ENCODE data around the gene PITPNM1. TPM values are rescaled to one million over a fixed set of nuclear protein-coding genes. Genes with fewer than 3 reads are reported as not detected.

PITPNM1 gene
- total RNA-seq, 1 donor from 2014 or later = 36.6 TPM

GRCh38 chr11:67532889-67533288 lies 27.7 kb upstream of the PITPNM1 start:
- intact Hi-C loops (cut with micrococcal nuclease) = no loop called here
- H3K4me1 ChIP-seq = no peaks in the 10 kb centered on the region
- peaks cover 19% of the 10 kb centered on the region for H3K9me3 ChIP-seq (replicated peaks)
- H3K4me3 ChIP-seq = no peak overlapping the region
- H3K36me3 ChIP-seq = no peaks in the 10 kb centered on the region
- no peak overlapping the region for H3K27ac ChIP-seq (replicated peaks)
- DNase-seq = no peak
- no peaks in the 10 kb centered on the region for H3K27me3 ChIP-seq (ENCODE audit: low read depth)
- TF ChIP-seq CTCF (IDR thresholded peaks at IDR 0.05; ENCODE audit: borderline replicate concordance) = no peak

- Histone ChIP-seq H3K27me3 (ENCODE audit: low read depth) (no peaks in the 10 kb centered on the region), H3K36me3 (no peaks in the 10 kb centered on the region), H3K4me3 (no peak overlapping the region), H3K27ac (replicated peaks) (no peak overlapping the region), H3K4me1 (no peaks in the 10 kb centered on the region), H3K9me3 (replicated peaks) (peaks cover 19% of the 10 kb centered on the region)
- no peak for TF ChIP-seq CTCF (IDR thresholded peaks at IDR 0.05; ENCODE audit: borderline replicate concordance)
- intact Hi-C loops (cut with micrococcal nuclease) = no loop called here
- DNase-seq = no peak
Measured at GRCh38 chr11:67530282-67530592, 25.1 kb upstream of the PITPNM1 start.

DNA sequence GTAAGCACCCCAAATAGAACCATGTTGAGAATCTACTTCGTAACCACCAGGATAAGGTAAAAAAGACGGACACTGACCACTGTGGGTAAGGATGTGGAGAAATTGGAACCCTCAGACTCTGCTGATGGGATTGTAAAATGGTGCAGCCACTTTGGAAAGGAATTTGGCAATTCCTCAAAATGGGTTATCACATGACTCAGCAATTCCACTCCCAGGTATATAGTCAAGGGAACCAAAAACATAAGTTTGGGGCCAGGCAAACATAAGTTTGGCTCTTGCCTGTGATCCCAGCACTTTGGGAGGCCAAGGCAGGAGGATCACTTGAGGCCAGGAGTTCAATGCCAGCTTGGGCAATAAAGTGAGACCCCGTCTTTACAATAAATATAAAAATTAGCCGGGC lies 23.2 kb upstream of the PITPNM1 start:
- Histone ChIP-seq H3K4me1 (no peaks in the 10 kb centered on the region), H3K9me3 (replicated peaks) (peaks cover 2% of the 10 kb centered on the region), H3K27ac (replicated peaks) (no peak overlapping the region), H3K4me3 (no peak overlapping the region), H3K27me3 (ENCODE audit: low read depth) (peaks cover 10% of the 10 kb centered on the region), H3K36me3 (no peaks in the 10 kb centered on the region)
- intact Hi-C loops (cut with micrococcal nuclease) = no loop called here
- no peak for TF ChIP-seq CTCF (IDR thresholded peaks at IDR 0.05; ENCODE audit: borderline replicate concordance)
- DNase-seq = no peak

GRCh38 chr11:67525275-67525976 lies 20.3 kb upstream of the PITPNM1 start:
- Histone ChIP-seq H3K27ac (replicated peaks) (no peak overlapping the region), H3K9me3 (replicated peaks) (no peaks in the 10 kb centered on the region), H3K36me3 (no peaks in the 10 kb centered on the region), H3K4me1 (no peaks in the 10 kb centered on the region), H3K4me3 (no peak overlapping the region), H3K27me3 (ENCODE audit: low read depth) (peaks cover 12% of the 10 kb centered on the region)
- DNase-seq = no peak
- TF ChIP-seq CTCF (IDR thresholded peaks at IDR 0.05; ENCODE audit: borderline replicate concordance) = no peak
- intact Hi-C loops (cut with micrococcal nuclease) = no loop called here

DNA sequence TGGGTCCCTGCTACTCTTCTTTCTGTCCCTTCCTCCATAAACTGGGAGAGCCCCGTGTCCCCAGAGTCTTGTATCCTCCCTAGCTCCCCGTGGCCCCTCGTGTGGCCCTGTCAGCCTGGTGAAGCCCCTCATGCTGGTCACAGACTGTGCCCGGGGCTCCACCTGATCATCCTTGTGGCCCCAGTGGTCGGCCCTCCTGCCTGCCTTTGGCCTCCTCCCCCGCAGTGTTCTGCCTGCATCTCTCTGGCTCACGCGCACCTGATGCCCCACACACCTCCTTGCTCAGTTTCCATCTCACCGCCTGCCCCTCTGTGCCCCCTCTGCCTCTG lies 19.3 kb upstream of the PITPNM1 start:
- H3K9me3 ChIP-seq (replicated peaks) = no peaks in the 10 kb centered on the region
- no peaks in the 10 kb centered on the region for H3K36me3 ChIP-seq
- no peak overlapping the region for H3K4me3 ChIP-seq
- no peak for DNase-seq
- no peaks in the 10 kb centered on the region for H3K4me1 ChIP-seq
- no peak for TF ChIP-seq CTCF (IDR thresholded peaks at IDR 0.05; ENCODE audit: borderline replicate concordance)
- intact Hi-C loops (cut with micrococcal nuclease) = no loop called here
- peaks cover 12% of the 10 kb centered on the region for H3K27me3 ChIP-seq (ENCODE audit: low read depth)
- H3K27ac ChIP-seq (replicated peaks) = no peak overlapping the region

Measured in left ventricle myocardium inferior (tissue), 1 donor.